KBM-7 (cell line): ENCODE results near the gene TLE1.

Experiments used
- DNase-seq: peaks from one replicate; pipeline ENCODE4 v3.0.0-alpha.2; 2015
- in situ Hi-C: fragments of 300-500 bp; cut with MboI; formaldehyde crosslinking; loops from 2 replicates; pipeline ENCODE4 v1.14.3; 2020; ENCODE audit warnings: low sequenced_read_pairs, low pct_unique_long_range_greater_than_20kb, mixed read lengths

TLE1 gene

GRCh38 chr9:81687521-81688261 is 1.7 kb downstream of the TLE1 start:
- in situ Hi-C loops = no loop called here
- DNase-seq = no peak

DNA sequence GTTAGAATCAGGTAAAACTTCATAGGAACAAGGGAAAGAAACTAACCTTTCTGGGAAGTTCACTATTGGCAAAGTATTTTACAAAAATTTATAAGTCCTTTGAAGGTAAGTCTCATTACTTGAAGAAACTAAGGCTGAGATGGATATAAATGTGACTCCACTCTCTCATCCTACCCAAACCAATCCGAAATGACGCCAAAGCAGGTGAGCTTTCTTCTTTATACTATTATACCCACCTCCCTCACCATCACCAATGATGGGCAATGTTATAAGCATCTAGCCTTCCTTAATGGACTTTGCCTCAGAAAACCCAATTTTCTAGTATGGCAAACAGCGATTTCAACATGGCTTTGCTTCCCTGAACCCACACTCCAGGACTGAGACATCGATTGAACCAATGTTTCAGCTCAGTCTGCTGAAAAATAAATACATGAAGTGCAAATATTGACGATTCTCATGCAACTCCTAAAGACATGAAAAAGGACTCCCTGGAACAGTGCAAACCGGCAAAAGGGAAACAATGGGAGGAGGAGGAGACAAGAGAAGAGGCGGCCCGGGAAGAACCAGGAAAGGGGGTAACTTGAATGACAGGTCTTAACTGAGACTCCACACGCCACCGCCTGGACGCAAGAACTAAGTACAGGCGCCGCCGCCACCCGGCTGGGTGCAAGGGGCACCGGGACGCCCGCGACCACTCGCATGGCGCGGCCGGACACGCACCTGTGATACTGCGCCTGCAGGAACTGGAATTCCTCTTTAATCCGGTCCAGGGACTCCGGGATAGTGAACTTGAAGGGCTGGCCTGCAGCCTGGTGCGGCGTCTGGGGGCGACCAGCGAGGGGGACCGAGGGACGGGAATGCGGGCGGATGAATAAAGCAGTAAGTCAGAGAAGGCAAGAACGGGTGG is 2.5 kb downstream of the TLE1 start:
- in situ Hi-C loops = no loop called here
- no peak for DNase-seq

- in situ Hi-C loops = no loop called here
- no peak for DNase-seq
Measured at GRCh38 chr9:81685763-81686613, 3.4 kb downstream of the TLE1 start.

DNA sequence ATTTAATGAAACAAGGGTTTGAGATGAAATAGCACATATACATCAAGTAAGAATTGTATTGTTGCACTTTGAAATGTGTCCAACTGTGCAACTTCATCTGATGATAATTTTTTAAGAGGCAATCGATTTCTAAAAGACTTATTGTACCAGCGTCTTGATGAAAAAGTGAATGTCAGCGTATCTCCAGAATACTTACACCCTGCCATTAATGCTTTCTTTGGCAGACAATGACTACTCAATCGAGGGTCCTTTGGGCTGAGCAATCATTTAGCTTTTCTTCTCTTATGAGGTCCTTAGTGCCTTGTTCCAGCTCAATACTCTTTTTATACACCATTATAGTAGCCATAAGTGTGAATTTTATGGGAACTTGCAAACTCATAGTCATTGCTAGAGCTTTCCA is 4.7 kb downstream of the TLE1 start:
- no peak for DNase-seq
- in situ Hi-C loops = no loop called here

- in situ Hi-C loops = no loop called here
- no peak for DNase-seq
Measured at GRCh38 chr9:81683704-81684103, 5.6 kb downstream of the TLE1 start.

GRCh38 chr9:81683238-81683637 is 6.1 kb downstream of the TLE1 start:
- in situ Hi-C loops = no loop called here
- no peak for DNase-seq

DNA sequence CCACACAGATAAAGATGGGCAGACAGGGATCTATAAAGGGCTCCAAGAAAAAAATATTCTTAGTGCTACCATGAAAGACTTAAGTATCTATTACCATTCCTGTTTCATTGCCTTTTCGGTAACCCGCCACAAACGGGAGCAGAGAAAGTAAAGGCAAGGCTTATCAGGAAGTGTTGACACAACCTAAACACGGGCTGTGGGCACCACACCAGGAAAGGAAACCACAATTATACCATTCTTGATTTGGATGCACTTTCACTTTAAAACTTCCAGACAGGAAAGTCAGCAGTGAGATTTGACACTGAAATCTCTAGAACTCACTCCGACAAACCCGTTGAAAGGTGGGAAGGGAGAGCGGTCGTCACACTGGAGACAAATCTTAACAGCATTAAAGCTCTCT is 6.5 kb downstream of the TLE1 start:
- in situ Hi-C loops = no loop called here
- DNase-seq = no peak

DNA sequence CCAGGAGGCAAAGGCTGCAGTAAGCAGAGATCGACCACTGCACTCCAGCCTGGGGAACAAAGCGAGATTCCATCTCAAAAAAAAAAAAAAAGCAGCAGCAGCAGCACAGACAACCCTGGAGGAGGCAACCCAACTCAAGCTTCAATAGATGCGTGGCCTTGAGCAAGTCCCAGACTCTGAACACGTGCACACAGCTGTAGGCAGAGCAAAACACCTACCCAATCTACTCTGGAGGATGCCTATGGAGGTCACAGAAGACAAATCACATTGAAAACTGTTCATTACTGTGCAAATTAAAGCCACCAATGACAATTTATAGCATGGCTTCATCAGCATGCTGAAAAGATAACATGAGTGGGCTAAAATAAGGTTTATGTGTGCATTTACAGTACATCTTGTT is 7.2 kb downstream of the TLE1 start:
- in situ Hi-C loops = no loop called here
- no peak for DNase-seq

GRCh38 chr9:81680506-81680905 is 8.8 kb downstream of the TLE1 start:
- in situ Hi-C loops = no loop called here
- DNase-seq = no peak

GRCh38 chr9:81680006-81680405 is 9.3 kb downstream of the TLE1 start:
- DNase-seq = no peak
- in situ Hi-C loops = no loop called here

DNA sequence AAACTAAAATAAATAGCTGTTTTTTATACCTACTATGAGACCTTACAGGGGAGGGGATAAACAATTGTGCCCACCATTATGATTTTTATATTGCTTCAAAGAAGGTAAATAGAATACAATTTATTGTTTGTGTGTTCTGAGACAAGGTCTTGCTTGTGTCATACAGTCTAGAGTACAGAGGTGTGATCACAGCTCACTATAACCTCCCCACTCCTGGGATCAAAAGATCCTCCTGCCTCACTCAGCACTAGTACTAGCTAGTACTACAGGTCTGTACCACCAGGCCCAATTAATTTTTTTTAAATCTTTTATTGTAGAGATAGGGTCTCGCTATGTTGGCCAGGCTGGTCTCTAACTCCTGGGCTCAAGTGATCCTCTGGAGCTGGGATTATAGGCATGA is 11.3 kb downstream of the TLE1 start:
- in situ Hi-C loops = no loop called here
- no peak for DNase-seq

GRCh38 chr9:81676395-81676794 is 13.0 kb downstream of the TLE1 start:
- no peak for DNase-seq
- in situ Hi-C loops = no loop called here

DNA sequence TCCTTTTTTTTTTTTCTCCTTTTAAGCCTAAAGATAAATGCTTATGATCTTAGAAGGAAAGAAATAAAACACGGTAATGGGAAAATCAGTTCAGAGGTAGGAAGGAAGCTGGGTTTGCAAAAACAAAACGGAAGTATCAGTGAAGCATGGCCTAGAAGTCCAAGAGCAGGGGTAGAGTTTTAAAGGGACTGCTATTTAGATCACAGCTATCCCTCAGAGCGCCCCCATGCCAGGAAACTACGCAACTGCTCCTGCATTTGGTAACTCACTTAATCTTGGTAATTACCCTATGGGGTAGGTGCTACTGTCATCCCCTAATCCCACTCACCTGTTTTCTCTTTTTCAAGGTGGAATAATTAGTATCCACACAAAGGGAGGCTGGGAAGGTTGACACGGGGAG is 16.0 kb downstream of the TLE1 start:
- in situ Hi-C loops = no loop called here

DNA sequence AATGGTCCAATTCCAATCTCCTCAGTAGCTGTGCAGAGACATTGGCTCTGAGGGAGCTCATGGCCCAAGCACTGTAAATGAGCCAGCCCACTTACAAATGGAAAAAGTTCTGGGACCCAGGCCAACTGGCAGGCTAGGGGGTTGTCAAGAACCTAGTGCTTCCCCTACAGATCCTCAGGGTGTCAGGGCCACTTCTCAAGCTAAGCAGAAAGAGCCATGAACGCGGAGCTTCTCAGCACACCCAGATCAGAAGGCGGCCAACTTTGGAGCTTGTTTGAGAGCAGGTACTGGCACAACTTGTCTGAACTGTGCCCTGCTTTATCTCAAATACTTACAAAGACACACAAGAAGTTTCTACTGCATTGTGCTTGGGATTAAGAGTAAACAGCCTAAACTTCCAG is 17.5 kb downstream of the TLE1 start:
- in situ Hi-C loops = no loop called here
- no peak for DNase-seq

More for the DNA sequence above, 16.0 kb downstream of the TLE1 start:
- DNase-seq = no peak

DNA sequence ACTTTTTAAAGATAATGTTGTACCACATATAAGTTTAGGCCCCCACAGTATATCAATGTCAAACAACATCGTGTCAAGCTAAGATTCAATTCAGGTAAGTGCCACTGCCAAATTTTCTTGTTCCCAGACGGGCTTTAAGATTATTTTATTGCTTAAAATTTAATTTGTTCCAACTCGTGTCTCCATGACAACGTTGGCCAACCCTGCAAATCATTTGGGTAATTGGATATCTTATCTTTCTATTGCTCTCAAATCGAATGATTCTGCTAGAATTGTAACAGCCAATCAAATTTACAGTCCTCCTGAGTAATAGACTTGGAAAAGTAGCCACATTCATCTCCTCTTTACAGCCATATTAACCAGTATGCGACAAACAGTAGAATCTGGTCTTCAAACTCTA is 19.5 kb downstream of the TLE1 start:
- in situ Hi-C loops = no loop called here
- no peak for DNase-seq

- in situ Hi-C loops = no loop called here
- no peak for DNase-seq
Measured at GRCh38 chr9:81669041-81669651, 20.2 kb downstream of the TLE1 start.

DNA sequence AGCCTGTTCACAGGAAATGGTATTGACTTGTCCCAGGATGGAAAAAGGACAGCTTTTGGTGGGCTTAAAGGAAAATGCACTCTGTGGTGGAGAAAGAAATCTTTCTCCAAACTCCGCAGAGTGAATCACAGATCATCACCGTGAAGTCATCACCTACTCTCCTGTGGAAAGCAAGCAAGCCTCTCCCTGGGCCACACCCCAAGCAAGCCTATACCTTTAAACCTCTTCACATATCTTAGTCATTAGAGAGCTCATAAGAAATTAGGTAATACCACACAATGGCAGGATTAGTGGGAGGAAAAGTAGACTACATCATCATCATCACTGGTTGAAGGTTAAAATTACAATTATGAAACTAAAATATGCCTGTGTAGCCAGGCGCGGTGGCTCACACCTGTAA is 23.2 kb downstream of the TLE1 start:
- in situ Hi-C loops = no loop called here
- no peak for DNase-seq

GRCh38 chr9:81665322-81665871 is 23.9 kb downstream of the TLE1 start:
- in situ Hi-C loops = no loop called here
- no peak for DNase-seq

GRCh38 chr9:81664638-81665222 is 24.6 kb downstream of the TLE1 start:
- no peak for DNase-seq
- in situ Hi-C loops = no loop called here
